Fibroblast of skin of abdomen (primary cell): ENCODE results near the gene NR0B1. TPM values are rescaled to one million over a fixed set of nuclear protein-coding genes. Genes with fewer than 3 reads are reported as not detected.

Source experiments
- DNase-seq: peaks from one replicate; pipeline ENCODE4 v3.0.0-alpha.2; 2013
- polyA plus RNA-seq, 2 experiments: library from polyadenylated mRNA; unstranded; fragments of 120-200 nt; gene quantifications; one replicate each; pipeline ENCODE4 v1.2.1, GENCODE V29; 2013; ENCODE audit not compliant: insufficient read length in 2 of 2

NR0B1 gene
- not detected for polyA plus RNA-seq (2013, experiment 1 of 2; ENCODE audit: insufficient read length)
- polyA plus RNA-seq (2013, experiment 2 of 2; ENCODE audit: insufficient read length), result not detected

- DNase-seq, result no peak
Measured at GRCh38 chrX:30309139-30309571, at the start of gene NR0B1. Gene NR0B1 (minus strand): TSS chrX:30309390. CDS start chrX:30309363, 27 bp downstream.

DNA sequence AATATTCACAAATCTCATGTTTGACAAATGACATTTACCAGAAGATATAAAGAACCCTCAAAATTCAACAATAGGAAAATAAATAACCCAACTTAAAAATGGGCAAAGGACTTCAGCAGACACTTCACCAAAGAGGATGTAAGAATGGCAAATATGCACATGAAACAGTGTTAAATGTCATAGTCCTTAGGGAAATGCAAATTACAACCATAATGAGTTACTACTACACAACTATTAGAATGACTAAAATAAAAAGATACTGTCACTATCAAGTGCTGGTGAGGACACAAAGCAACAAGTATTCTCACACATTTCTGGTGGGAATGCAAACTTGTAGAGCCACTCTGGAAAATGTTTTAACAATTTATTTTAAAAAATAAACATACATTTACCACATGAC, 40.8 kb upstream of the NR0B1 start:
- no peak for DNase-seq

GRCh38 chrX:30343206-30343605, 34.0 kb upstream of the NR0B1 start:
- DNase-seq, result no peak

GRCh38 chrX:30340753-30341152, 31.6 kb upstream of the NR0B1 start:
- no peak for DNase-seq

DNA sequence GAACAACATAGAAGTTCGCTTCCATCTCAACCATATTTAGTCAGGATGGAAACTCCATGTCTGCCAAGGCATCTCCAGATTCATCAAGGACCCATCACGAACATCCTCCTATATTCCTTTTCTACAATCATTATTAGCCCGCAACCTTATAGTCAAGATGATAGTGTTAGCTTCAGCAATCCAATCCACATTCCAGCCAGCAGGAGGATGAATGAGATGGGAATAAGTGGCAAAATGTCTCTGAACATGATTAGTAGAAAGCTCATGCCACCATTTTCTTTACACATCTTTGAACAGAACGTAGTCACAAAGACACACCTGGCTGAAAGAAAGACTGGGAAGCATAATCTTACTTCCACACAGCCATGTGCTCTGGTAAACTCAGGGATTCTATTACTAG, 18.6 kb upstream of the NR0B1 start:
- DNase-seq, result no peak

DNA sequence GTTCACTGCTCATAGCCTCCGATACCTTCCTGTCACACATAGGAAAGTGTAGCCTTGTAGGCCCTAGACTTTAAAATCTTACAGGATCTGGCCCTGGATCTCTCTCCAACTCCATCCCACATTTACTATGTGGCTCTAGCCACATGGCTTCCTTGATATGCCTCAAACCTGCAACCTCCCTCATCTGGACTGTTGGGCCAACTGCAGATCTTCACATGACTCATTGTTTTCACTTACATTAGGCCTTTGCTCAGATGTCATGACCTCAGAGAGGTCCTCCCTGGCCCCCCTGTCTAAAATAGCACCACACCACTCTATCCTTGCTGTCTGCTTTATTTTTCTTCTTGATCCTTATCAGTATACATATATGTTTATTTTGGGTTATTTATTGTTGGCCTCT, 8.1 kb upstream of the NR0B1 start:
- no peak for DNase-seq

- no peak for DNase-seq
Measured at GRCh38 chrX:30313322-30313721, 4.1 kb upstream of the NR0B1 start.

DNA sequence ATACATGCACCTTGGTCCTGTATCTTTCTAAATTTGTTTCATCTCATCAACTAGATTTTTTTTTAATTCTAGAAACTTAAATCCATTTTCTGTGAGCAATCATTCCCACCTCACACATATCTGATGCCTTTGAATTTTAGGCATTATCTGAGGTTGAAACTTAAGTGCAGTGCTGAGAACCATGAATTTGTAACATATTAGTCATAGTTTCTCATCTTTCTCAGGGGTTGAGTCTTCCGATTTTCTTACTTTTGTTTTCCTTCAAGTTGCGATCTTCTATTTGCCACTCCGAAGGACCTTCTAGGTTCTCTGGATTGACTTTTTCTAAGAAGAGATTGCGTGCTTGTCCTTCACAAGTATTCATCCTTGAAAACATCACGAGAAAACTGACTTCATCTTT, 3.7 kb upstream of the NR0B1 start:
- DNase-seq, result no peak

DNA sequence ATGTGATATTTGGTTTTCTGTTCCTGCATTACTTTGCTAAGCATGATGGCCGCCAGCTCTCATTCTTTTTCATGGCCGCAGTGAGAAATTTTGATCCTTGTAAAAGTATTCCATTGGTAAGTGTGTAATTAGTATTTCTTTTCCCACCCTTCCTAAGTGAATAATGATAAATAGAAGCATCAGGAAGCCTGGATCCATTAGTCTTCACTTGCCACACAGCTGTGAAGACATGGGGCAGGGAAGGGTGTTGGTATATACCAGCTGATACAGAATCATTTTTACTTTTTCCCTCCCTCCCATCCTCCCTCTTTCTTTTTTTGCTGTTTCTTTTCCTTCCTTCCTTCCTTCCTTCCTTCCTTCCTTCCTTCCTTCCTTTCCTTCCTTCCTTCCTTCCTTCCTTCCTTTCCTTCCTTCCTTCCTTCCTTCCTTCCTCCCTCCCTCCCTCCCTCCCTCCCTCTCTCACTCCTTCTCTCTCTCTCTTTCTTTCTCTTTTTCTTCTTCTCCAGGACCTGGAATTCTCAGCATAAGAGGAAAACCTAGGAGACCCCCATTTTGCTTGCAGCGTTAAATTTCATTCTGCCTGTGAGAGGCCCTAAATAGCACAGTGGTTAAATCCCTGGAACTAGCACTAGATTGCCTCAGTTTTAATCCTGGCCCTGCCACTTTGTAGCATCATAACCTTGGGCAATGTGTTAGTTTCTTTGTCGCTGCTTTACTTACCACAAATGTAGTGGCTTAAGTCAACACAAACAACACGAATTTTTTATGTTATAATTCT, 1.4 kb upstream of the NR0B1 start:
- no peak for DNase-seq

- no peak for DNase-seq
Measured at GRCh38 chrX:30308263-30309138, 689 bp downstream of the NR0B1 start.

DNA sequence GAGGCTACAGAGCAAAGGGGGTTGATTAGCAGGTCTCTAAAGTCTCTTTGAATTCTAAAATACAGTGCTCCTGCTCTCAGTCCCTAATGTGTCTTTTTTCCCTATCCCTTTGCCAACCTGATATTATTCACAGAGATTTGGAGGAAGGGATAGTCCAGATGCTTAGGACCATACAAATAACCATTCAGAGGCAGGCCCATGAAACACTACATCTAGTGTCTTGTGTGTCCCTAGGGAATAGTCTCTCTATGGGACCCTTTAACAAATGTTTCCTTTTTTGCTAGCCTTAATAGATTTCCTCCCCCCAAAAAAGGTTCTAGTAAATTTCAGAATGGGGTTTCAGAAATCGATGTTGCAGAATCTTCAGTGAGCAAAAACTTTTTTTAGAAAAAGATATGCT, 1.7 kb downstream of the NR0B1 start:
- DNase-seq, result no peak

DNA sequence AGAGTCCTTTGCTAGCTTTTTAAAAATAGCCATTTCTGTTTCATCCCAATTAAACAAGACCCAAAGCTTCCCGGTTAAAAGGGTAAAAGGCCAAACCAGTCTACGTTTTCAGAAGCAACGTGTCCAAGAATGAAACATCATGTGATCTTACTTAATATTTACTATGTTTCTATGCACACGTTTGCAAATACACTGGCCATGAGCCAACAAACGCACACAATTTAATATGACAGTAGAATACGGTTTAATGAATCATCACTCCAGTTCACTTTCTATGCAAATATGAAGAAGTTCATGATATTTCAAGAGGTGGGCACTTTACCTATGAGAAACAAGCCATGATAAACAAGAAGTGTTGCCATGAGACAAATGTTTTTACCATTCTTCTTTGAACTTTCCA, 4.3 kb downstream of the NR0B1 start:
- DNase-seq, result no peak

- no peak for DNase-seq
Measured at GRCh38 chrX:30302956-30303355, 6.2 kb downstream of the NR0B1 start.

DNA sequence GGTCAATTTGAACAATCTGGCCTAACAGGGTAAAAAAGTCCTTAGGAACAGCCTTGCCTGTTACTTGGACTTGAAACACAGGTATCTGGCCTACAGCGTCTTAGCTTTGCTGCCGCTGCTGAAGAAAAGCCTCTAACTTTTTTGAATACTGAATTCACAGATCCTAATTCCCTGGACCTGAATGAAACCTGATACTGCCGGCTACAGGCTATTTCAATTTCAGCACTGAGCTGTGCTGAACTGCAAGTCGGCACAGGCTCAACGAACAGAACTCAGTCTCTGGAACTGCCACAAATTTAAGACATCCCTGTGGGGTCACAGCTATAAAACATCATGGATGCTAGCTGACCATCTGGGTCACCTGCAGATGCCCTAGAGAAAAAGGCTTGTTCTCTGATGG, 7.2 kb downstream of the NR0B1 start:
- peak; percentile 31 for DNase-seq

DNA sequence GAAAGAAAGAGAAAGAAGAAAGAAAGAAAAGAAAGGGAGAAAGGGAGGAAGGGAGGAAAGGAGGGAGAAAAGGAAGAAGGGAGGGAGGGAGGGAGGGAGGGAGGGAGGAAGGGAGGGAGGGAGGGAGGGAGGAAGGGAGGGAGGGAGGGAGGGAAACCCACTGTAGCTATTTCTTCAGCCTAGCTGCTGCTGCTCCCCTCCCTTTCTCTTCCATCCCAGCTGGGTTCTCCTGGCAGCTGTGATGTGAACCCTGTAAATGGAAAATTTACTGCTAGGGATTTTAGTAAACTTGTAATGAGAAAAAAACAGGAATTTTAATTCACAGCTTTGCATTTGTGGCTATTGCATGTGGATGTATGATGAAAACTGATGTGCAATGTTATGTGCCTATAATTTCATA, 8.0 kb downstream of the NR0B1 start:
- DNase-seq, result no peak

DNA sequence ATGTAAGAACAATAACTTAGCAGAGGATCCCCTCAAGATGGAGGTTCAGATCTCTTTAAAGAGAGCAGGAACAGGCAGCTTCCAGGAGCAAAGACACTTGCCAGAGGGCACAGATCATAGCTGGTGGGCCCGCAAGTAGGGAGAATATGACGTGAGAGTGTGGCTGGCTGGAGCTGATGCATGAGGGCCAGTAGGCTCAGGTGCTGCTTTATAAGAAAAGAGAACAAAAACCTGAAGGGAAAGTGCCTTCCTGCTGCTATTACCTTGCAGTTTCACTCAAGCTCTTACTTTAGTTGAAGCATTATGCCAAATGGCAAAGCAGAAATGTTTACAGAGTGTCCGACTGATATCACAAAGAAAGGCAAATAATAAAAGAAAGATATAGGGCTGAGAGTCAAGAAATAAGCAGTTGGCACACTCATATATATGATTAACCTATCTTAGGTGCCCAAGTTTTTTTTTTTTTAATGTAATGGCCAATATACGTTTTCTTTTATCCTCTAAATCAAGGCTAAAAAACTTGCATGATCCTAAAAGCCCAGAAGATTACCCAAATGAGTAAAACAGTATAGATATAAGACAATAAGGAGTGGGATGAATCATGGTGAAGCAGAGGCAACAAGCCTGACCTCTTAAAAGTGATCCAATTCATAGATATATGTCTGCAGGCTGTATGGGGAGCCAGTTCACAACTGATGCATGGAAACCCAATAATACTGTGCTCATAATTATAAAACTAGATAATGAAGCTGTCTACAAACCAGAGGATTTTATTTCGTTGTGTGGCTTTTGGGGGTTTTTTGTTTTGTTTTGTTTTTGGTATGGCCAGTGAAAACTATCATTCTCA, 12.6 kb downstream of the NR0B1 start:
- DNase-seq, result no peak

DNA sequence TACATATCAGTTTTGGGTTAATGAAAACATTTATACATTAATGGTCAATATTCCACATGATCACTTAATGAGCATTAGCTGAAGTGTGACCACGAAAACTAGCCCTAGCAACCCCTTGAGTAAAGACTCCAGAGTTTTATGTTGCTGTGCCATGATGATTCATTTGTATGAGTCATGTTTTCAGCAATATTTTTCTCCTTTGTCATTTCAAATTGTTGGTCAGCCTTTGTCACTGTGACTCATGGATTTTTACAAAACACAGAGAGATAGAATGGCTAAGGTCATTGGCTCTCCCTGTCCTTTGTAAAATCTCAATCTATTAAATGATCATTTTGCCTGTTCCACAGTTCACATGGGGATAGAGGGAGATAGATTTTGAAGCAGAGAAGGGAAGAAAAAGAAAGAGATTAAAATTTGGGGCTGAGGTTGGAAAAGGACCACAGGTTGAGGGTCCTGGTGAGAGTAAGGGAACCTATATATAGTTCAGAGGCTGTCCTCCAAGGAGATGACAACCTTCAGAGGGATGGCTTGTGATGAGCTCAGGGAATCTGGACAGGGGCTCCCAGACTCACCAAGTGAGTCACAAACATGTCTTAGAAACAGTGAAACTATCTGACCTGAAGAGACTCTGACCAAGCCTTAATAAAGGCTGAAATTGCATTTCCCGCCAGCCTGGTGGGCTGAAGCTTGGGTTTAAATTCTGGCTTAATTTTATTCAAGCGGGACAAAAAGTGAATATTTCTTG, 25.6 kb downstream of the NR0B1 start:
- DNase-seq, result peak; percentile 84

- DNase-seq, result no peak
Measured at GRCh38 chrX:30282527-30282926, 26.7 kb downstream of the NR0B1 start.

DNA sequence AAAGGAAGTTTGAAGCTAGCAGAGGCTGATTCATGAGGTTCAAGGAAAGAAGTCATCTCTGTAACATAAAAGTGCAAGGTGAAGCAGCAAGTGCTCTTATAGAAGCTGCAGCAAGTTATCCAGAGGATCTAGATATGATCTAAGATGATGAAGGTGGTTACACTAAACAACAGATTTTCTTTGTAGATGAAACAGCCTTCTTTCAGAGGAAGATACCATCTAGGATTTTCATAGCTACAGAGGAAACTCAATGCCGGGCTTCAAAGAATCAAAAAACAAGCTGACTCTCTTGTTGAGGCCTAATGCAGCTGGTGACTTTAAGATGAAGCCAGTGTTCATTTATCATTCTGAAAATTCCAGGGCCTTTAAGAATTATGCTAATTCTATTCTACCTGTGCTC, 28.8 kb downstream of the NR0B1 start:
- DNase-seq, result no peak

DNA sequence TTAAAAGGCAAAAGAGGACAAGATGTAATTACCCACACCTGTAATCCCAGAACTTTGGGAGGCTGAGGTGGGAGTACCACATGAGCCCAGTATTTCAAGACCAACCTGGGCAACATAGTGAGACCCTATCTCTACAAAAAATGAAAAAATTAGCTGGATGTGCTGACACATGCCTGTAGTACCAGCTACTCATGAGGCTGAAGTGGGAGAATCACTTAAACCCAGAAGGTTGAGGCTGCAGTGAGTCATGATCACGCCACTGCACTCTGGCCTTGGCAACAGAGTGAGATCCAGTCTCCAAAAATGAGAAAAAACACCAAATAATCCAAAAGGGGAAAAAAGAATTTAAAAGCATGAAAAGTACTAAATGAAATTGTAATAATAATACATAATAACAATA, 30.8 kb downstream of the NR0B1 start:
- no peak for DNase-seq

DNA sequence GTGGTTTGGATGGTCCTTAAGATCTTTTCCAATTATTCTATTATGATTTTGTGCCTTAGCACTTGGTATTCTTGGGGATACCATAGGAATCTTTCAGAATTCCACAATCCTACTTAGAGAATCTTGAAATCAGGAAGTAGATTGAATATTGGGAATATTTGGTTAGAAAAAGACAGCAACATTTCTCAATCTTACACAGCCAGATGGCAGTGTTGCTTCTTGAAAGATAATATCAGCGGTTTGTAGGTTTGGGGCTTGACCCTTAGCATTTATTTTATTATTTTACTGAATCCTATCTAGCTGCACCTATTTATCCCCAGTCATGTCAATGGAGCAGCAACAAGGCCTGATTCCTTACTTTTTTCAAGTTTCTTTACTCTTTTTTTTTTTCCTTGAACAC, 33.7 kb downstream of the NR0B1 start:
- peak; percentile 2 for DNase-seq

DNA sequence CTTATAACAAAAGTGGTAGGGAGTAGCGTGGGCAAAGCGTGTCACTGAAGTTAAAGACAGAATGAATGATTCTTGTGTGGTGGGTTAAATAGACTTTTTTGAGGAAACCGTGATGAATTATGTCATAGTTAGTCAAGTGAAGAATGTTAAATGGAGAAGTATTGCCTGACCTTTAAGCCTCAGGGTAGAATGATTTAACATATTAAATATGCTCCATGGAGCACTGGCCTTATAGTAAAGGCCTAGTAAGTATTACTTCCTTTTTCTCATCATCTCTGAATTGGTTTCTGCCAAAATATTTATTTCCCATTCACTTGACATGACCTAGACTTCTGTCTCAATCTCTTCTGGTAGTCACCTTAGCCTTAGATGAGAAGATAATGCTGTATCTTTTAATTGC, 38.6 kb downstream of the NR0B1 start:
- no peak for DNase-seq
